PFSK-1 (cell line): ENCODE results near the gene NAV3.

ENCODE experiments used
- POLR2AphosphoS5 ChIP-seq: IDR thresholded peaks from 2 replicates; pipeline ENCODE4 v1.6.1; 2012; ENCODE audit warnings: low read depth, mild to moderate bottlenecking, control low read depth, low read length, moderate library complexity
- REST ChIP-seq, 2 experiments: IDR thresholded peaks; 2 replicates each; pipeline versions ENCODE4 v1.6.1 to v1.8.0; 2011 to 2012; ENCODE audit warnings: low read depth in 2 of 2, low read length in 2 of 2, control low read depth in 1 of 2, inconsistent platforms in 1 of 2, mild to moderate bottlenecking in 1 of 2, moderate library complexity in 1 of 2; ENCODE audit not compliant: insufficient read depth in 1 of 2
- TAF1 ChIP-seq: IDR thresholded peaks from 2 replicates; pipeline ENCODE4 v1.6.1; 2012; ENCODE audit warnings: low read length, control low read depth, borderline replicate concordance; ENCODE audit not compliant: insufficient read depth

- TF ChIP-seq POLR2AphosphoS5: no peak; the same call in 1 of the 2 replicates
- no peak for TF ChIP-seq REST (IDR thresholded peaks at IDR 0.05; ENCODE audit: insufficient read depth in 1 of 2, low read depth in 2 of 2, low read length in 2 of 2)
- TF ChIP-seq TAF1: no peak
Observed at GRCh38 chr12:77855548-77855947, 24.9 kb downstream of the NAV3 start.
